ENCODE data around the gene GRB10.

The GRB10 gene

GRCh38 chr7:50625360-50625759 is 157.3 kb downstream of the GRB10 start:
- no peaks in the 10 kb centered on the region for H3K36me3 ChIP-seq (ENCODE audit: control insufficient read depth, insufficient read depth, low read length)
- no peak overlapping the region for H3K4me3 ChIP-seq (ENCODE audit: low read depth, low read length)
- H3K4me1 ChIP-seq: no peaks in the 10 kb centered on the region
- H3K4me2 ChIP-seq (ENCODE audit: low read length): no peak overlapping the region
- H3K79me2 ChIP-seq: peaks cover 4% of the 10 kb centered on the region
- H3K9ac ChIP-seq: no peak overlapping the region
- H3K27ac ChIP-seq: no peak overlapping the region
- no peak overlapping the region for H2AFZ ChIP-seq
- TF ChIP-seq, protein P1, sequence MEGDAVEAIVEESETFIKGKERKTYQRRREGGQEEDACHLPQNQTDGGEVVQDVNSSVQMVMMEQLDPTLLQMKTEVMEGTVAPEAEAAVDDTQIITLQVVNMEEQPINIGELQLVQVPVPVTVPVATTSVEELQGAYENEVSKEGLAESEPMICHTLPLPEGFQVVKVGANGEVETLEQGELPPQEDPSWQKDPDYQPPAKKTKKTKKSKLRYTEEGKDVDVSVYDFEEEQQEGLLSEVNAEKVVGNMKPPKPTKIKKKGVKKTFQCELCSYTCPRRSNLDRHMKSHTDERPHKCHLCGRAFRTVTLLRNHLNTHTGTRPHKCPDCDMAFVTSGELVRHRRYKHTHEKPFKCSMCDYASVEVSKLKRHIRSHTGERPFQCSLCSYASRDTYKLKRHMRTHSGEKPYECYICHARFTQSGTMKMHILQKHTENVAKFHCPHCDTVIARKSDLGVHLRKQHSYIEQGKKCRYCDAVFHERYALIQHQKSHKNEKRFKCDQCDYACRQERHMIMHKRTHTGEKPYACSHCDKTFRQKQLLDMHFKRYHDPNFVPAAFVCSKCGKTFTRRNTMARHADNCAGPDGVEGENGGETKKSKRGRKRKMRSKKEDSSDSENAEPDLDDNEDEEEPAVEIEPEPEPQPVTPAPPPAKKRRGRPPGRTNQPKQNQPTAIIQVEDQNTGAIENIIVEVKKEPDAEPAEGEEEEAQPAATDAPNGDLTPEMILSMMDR (IDR thresholded peaks at IDR 0.05): no peak
- no peaks in the 10 kb centered on the region for H3K9me3 ChIP-seq (ENCODE audit: control insufficient read depth, low read length)
- no peaks in the 10 kb centered on the region for H3K27me3 ChIP-seq (ENCODE audit: control insufficient read depth, insufficient read depth, low read length)

GRCh38 chr7:50622821-50623220 is 159.9 kb downstream of the GRB10 start:
- Histone ChIP-seq H3K79me2 (no peaks in the 10 kb centered on the region), H3K27ac (no peak overlapping the region), H3K36me3 (ENCODE audit: control insufficient read depth, insufficient read depth, low read length) (no peaks in the 10 kb centered on the region), H3K4me2 (ENCODE audit: low read length) (no peak overlapping the region), H3K9ac (no peak overlapping the region), H3K4me3 (ENCODE audit: low read depth, low read length) (no peak overlapping the region), H3K27me3 (ENCODE audit: control insufficient read depth, insufficient read depth, low read length) (no peaks in the 10 kb centered on the region), H3K9me3 (ENCODE audit: control insufficient read depth, low read length) (no peaks in the 10 kb centered on the region), H2AFZ (no peak overlapping the region), H3K4me1 (peaks cover under 1% of the 10 kb centered on the region)
- TF ChIP-seq, protein P1 (IDR thresholded peaks at IDR 0.05): no peak

GRCh38 chr7:50621973-50622490 is 160.7 kb downstream of the GRB10 start:
- Histone ChIP-seq H3K4me1 (peaks cover 9% of the 10 kb centered on the region), H3K36me3 (ENCODE audit: control insufficient read depth, insufficient read depth, low read length) (no peaks in the 10 kb centered on the region), H3K9me3 (ENCODE audit: control insufficient read depth, low read length) (no peaks in the 10 kb centered on the region), H3K4me2 (ENCODE audit: low read length) (no peak overlapping the region), H3K4me3 (ENCODE audit: low read depth, low read length) (no peak overlapping the region), H3K79me2 (no peaks in the 10 kb centered on the region), H3K27ac (no peak overlapping the region), H3K27me3 (ENCODE audit: control insufficient read depth, insufficient read depth, low read length) (no peaks in the 10 kb centered on the region), H3K9ac (no peak overlapping the region), H2AFZ (no peak overlapping the region)
- TF ChIP-seq, protein P1 (IDR thresholded peaks at IDR 0.05): no peak

DNA sequence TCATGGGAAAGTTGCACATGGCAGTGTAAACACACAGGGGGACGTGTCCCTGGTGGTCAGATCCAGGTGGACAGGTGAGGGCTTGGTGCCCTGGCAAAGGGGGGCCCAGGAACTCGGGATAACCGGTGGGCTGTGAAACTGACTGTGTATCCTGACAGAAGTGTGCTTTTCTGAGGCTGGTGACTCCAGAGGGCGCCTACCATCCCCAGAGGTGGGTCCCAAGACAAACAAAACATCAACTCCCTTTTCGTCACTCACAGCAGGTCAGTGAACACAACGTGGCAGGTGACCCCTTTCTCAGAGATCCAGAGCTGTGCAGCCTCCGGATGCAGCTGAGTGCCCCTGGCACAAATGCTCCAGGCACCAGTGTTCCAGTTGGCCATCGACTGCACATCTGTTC is 161.5 kb downstream of the GRB10 start:
- H3K4me1 ChIP-seq: peaks cover 9% of the 10 kb centered on the region

DNA sequence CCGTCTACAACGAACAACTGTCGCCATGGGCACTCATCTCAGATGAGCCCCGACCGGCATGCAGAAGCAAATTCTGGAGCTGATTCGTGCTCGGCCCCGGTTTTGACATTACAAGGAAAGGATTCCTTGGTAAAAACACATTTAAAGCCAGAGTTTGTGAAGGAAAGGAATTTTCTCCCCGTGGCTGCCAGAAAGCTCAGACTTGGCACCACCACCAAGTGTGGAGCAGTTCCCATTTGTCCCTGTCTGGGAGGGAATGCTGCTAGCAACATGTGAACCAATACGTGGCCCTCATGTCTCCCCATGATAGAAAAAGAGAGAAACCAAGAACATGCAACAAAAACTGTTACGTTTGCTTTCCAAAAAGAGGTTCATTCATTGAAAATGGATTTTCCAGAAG is 162.3 kb downstream of the GRB10 start:
- no peaks in the 10 kb centered on the region for H3K27me3 ChIP-seq (ENCODE audit: control insufficient read depth, insufficient read depth, low read length)
- H3K4me3 ChIP-seq (ENCODE audit: low read depth, low read length): no peak overlapping the region
- no peaks in the 10 kb centered on the region for H3K79me2 ChIP-seq
- H3K4me2 ChIP-seq (ENCODE audit: low read length): no peak overlapping the region
- H3K36me3 ChIP-seq (ENCODE audit: control insufficient read depth, insufficient read depth, low read length): no peaks in the 10 kb centered on the region
- no peak overlapping the region for H2AFZ ChIP-seq
- H3K9me3 ChIP-seq (ENCODE audit: control insufficient read depth, low read length): no peaks in the 10 kb centered on the region
- H3K9ac ChIP-seq: no peak overlapping the region
- TF ChIP-seq, protein P1 (IDR thresholded peaks at IDR 0.05): no peak
- no peak overlapping the region for H3K27ac ChIP-seq
- H3K4me1 ChIP-seq: peaks cover 9% of the 10 kb centered on the region

More for the DNA sequence above, 161.5 kb downstream of the GRB10 start:
- Histone ChIP-seq H3K79me2 (no peaks in the 10 kb centered on the region), H3K4me2 (ENCODE audit: low read length) (no peak overlapping the region), H3K9ac (no peak overlapping the region), H3K27ac (no peak overlapping the region), H3K27me3 (ENCODE audit: control insufficient read depth, insufficient read depth, low read length) (no peaks in the 10 kb centered on the region), H3K36me3 (ENCODE audit: control insufficient read depth, insufficient read depth, low read length) (no peaks in the 10 kb centered on the region), H2AFZ (no peak overlapping the region), H3K4me3 (ENCODE audit: low read depth, low read length) (no peak overlapping the region), H3K9me3 (ENCODE audit: control insufficient read depth, low read length) (no peaks in the 10 kb centered on the region)
- TF ChIP-seq, protein P1 (IDR thresholded peaks at IDR 0.05): no peak
